ENCODE results near the gene IFT57. TPM values are rescaled to one million over a fixed set of nuclear protein-coding genes. Genes with fewer than 3 reads are reported as not detected.

IFT57 gene
- polyA plus RNA-seq, 1 donor from 2014 or later: 70.7 TPM

DNA sequence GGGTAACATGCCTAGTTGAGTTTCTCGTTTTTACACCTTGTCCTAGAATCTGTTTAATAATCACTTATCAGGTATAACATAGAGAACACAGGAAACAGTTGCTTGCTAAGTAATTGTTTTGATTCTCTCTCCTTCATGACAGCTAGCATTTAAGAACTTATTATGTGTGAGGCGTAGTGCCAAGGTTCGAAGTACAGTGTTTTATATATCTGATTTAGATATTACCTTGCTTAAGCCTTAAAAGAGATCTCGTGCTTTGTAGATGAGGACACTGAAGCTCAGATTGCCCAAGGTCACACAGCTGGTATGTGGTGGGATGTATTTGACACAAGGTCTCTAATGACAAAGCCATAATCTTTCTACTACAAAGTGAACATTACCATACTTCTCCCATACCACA lies 29.0 kb upstream of the IFT57 start:
- no peak overlapping the region for H3K9ac ChIP-seq (ENCODE audit: low read length)
- H4K20me1 ChIP-seq (ENCODE audit: insufficient read depth): no peaks in the 10 kb centered on the region
- H3K9me3 ChIP-seq (ENCODE audit: low read length): no peaks in the 10 kb centered on the region
- TF ChIP-seq TAF1 (IDR thresholded peaks at IDR 0.05; ENCODE audit: low read depth) (no peak), RAD21 (conservative IDR thresholded peaks at IDR 0.05) (no peak), EZH2 (IDR thresholded peaks at IDR 0.05; ENCODE audit: borderline replicate concordance, insufficient read depth, low read length, poor library complexity, severe bottlenecking) (no peak), SMC3 (conservative IDR thresholded peaks at IDR 0.05; ENCODE audit: poor library complexity) (no peak), POLR2AphosphoS5 (IDR thresholded peaks at IDR 0.05) (no peak)
- TF ChIP-seq, protein P1, sequence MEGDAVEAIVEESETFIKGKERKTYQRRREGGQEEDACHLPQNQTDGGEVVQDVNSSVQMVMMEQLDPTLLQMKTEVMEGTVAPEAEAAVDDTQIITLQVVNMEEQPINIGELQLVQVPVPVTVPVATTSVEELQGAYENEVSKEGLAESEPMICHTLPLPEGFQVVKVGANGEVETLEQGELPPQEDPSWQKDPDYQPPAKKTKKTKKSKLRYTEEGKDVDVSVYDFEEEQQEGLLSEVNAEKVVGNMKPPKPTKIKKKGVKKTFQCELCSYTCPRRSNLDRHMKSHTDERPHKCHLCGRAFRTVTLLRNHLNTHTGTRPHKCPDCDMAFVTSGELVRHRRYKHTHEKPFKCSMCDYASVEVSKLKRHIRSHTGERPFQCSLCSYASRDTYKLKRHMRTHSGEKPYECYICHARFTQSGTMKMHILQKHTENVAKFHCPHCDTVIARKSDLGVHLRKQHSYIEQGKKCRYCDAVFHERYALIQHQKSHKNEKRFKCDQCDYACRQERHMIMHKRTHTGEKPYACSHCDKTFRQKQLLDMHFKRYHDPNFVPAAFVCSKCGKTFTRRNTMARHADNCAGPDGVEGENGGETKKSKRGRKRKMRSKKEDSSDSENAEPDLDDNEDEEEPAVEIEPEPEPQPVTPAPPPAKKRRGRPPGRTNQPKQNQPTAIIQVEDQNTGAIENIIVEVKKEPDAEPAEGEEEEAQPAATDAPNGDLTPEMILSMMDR (IDR thresholded peaks at IDR 0.05; ENCODE audit: poor library complexity, severe bottlenecking): no peak
- TF ChIP-seq, protein P2, sequence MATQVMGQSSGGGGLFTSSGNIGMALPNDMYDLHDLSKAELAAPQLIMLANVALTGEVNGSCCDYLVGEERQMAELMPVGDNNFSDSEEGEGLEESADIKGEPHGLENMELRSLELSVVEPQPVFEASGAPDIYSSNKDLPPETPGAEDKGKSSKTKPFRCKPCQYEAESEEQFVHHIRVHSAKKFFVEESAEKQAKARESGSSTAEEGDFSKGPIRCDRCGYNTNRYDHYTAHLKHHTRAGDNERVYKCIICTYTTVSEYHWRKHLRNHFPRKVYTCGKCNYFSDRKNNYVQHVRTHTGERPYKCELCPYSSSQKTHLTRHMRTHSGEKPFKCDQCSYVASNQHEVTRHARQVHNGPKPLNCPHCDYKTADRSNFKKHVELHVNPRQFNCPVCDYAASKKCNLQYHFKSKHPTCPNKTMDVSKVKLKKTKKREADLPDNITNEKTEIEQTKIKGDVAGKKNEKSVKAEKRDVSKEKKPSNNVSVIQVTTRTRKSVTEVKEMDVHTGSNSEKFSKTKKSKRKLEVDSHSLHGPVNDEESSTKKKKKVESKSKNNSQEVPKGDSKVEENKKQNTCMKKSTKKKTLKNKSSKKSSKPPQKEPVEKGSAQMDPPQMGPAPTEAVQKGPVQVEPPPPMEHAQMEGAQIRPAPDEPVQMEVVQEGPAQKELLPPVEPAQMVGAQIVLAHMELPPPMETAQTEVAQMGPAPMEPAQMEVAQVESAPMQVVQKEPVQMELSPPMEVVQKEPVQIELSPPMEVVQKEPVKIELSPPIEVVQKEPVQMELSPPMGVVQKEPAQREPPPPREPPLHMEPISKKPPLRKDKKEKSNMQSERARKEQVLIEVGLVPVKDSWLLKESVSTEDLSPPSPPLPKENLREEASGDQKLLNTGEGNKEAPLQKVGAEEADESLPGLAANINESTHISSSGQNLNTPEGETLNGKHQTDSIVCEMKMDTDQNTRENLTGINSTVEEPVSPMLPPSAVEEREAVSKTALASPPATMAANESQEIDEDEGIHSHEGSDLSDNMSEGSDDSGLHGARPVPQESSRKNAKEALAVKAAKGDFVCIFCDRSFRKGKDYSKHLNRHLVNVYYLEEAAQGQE (IDR thresholded peaks at IDR 0.05; ENCODE audit: borderline replicate concordance): no peak
- H3K9me2 ChIP-seq (ENCODE audit: insufficient read depth, low read length): no peaks in the 10 kb centered on the region
- no peak overlapping the region for H3K4me2 ChIP-seq (ENCODE audit: low read length)
- H3K36me3 ChIP-seq (ENCODE audit: insufficient read depth, low read length): no peaks in the 10 kb centered on the region
- no peak overlapping the region for H3K27ac ChIP-seq (ENCODE audit: low read length)
- H2AFZ ChIP-seq (ENCODE audit: low read depth, low read length): no peak overlapping the region
- H3K27me3 ChIP-seq (ENCODE audit: insufficient read depth, low read depth, low read length): no peaks in the 10 kb centered on the region
- no peaks in the 10 kb centered on the region for H3K79me2 ChIP-seq (replicated peaks; ENCODE audit: insufficient read depth, low read length)
- no peaks in the 10 kb centered on the region for H3F3A ChIP-seq (ENCODE audit: insufficient read depth, low read length, poor library complexity, severe bottlenecking)
- H3K4me3 ChIP-seq (ENCODE audit: low read length): no peak overlapping the region

DNA sequence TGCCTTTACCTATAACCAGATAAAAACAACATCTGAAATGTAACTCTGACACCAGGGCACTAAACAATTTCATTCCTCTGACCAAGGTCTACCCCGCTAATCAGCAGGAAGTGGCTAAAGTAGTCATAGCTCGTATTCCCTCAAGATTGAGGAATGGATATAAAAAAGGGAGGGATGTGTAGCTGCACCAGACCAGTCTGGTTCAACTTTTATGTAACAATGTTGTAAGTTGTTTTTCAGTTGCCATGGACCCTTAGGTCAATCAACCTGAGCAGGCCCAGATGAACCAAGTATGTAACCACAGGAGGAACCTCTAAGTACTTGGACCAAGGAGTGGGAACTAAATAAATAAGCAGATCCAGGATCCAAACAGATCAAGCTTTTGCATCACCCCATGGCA lies 28.4 kb upstream of the IFT57 start:
- Histone ChIP-seq H3K36me3 (ENCODE audit: insufficient read depth, low read length) (no peaks in the 10 kb centered on the region), H3K9me3 (ENCODE audit: low read length) (no peaks in the 10 kb centered on the region), H3K79me2 (replicated peaks; ENCODE audit: insufficient read depth, low read length) (no peaks in the 10 kb centered on the region), H3K27ac (ENCODE audit: low read length) (no peak overlapping the region), H2AFZ (ENCODE audit: low read depth, low read length) (no peak overlapping the region), H3K4me2 (ENCODE audit: low read length) (no peak overlapping the region), H4K20me1 (ENCODE audit: insufficient read depth) (no peaks in the 10 kb centered on the region), H3K27me3 (ENCODE audit: insufficient read depth, low read depth, low read length) (no peaks in the 10 kb centered on the region), H3K9ac (ENCODE audit: low read length) (no peak overlapping the region), H3K4me3 (ENCODE audit: low read length) (no peak overlapping the region), H3F3A (ENCODE audit: insufficient read depth, low read length, poor library complexity, severe bottlenecking) (no peaks in the 10 kb centered on the region), H3K9me2 (ENCODE audit: insufficient read depth, low read length) (no peaks in the 10 kb centered on the region)
- TF ChIP-seq, protein P2 (IDR thresholded peaks at IDR 0.05; ENCODE audit: borderline replicate concordance): no peak
- no peak for TF ChIP-seq MXI1 (conservative IDR thresholded peaks at IDR 0.05; ENCODE audit: poor library complexity, severe bottlenecking)
- TF ChIP-seq TAF1 (IDR thresholded peaks at IDR 0.05; ENCODE audit: low read depth): no peak
- TF ChIP-seq RAD21 (conservative IDR thresholded peaks at IDR 0.05): no peak
- TF ChIP-seq EZH2 (IDR thresholded peaks at IDR 0.05; ENCODE audit: borderline replicate concordance, insufficient read depth, low read length, poor library complexity, severe bottlenecking): no peak
- TF ChIP-seq, protein P1 (IDR thresholded peaks at IDR 0.05; ENCODE audit: poor library complexity, severe bottlenecking): no peak

Measured in neural cell (in vitro differentiated cells).